Measurements from ENCODE around the gene SLC1A2.

The SLC1A2 gene

GRCh38 chr11:35412285-35412684 is 7.1 kb downstream of the SLC1A2 start:
- no peak for DNase-seq

GRCh38 chr11:35407041-35407440 is 12.3 kb downstream of the SLC1A2 start:
- no peak for DNase-seq

GRCh38 chr11:35404388-35404775 is 15.0 kb downstream of the SLC1A2 start:
- no peak for DNase-seq

GRCh38 chr11:35403765-35404387 is 15.5 kb downstream of the SLC1A2 start:
- no peak for DNase-seq

- no peak for DNase-seq
Observed at GRCh38 chr11:35402751-35403660, 16.4 kb downstream of the SLC1A2 start.

- no peak for DNase-seq
Observed at GRCh38 chr11:35398881-35399280, 20.5 kb downstream of the SLC1A2 start.

- no peak for DNase-seq
Observed at GRCh38 chr11:35394941-35395340, 24.4 kb downstream of the SLC1A2 start.

- no peak for DNase-seq
Observed at GRCh38 chr11:35393098-35393497, 26.3 kb downstream of the SLC1A2 start.

GRCh38 chr11:35391922-35392688 is 27.3 kb downstream of the SLC1A2 start:
- no peak for DNase-seq

GRCh38 chr11:35390737-35391682 is 28.3 kb downstream of the SLC1A2 start:
- no peak for DNase-seq

- DNase-seq: no peak
Observed at GRCh38 chr11:35389897-35390465, 29.4 kb downstream of the SLC1A2 start.

GRCh38 chr11:35389112-35389511 is 30.2 kb downstream of the SLC1A2 start:
- DNase-seq: no peak

- DNase-seq: no peak
Observed at GRCh38 chr11:35388061-35388460, 31.3 kb downstream of the SLC1A2 start.

GRCh38 chr11:35387111-35387982 is 32.0 kb downstream of the SLC1A2 start:
- DNase-seq: no peak

- no peak for DNase-seq
Observed at GRCh38 chr11:35383953-35384352, 35.4 kb downstream of the SLC1A2 start.

GRCh38 chr11:35381709-35382322 is 37.5 kb downstream of the SLC1A2 start:
- no peak for DNase-seq

- DNase-seq: no peak
Observed at GRCh38 chr11:35380603-35381002, 38.8 kb downstream of the SLC1A2 start.

GRCh38 chr11:35377262-35377661 is 42.1 kb downstream of the SLC1A2 start:
- no peak for DNase-seq

GRCh38 chr11:35376613-35377012 is 42.7 kb downstream of the SLC1A2 start:
- no peak for DNase-seq

GRCh38 chr11:35376118-35376510 is 43.2 kb downstream of the SLC1A2 start:
- DNase-seq: no peak
